HG03025 (cell line): ENCODE data around the gene PRR35.

Experiments
- ATAC-seq: cut with Tn5 transposase; IDR thresholded peaks from one replicate; pipeline ENCODE4 v1.9.1; 2021; ENCODE audit warnings: mild to moderate bottlenecking, moderate library complexity; ENCODE audit not compliant: unreplicated experiment, low FRiP score

PRR35 gene

GRCh38 chr16:560204-560700 is at the start of gene PRR35:
PRR35 (plus strand) TSS chr16:560394; CDS start chr16:563295, 2,901 bp downstream.
- ATAC-seq, result no peak

- ATAC-seq, result no peak
Measured at GRCh38 chr16:512802-513201, 47.4 kb upstream of the PRR35 start.

GRCh38 chr16:513950-514349 is 46.2 kb upstream of the PRR35 start:
- no peak for ATAC-seq

- no peak for ATAC-seq
Measured at GRCh38 chr16:515175-515938, 44.8 kb upstream of the PRR35 start.

GRCh38 chr16:515939-516226 is 44.3 kb upstream of the PRR35 start:
- no peak for ATAC-seq

- no peak for ATAC-seq
Measured at GRCh38 chr16:516301-516700, 43.9 kb upstream of the PRR35 start.

- ATAC-seq, result no peak
Measured at GRCh38 chr16:518858-519257, 41.3 kb upstream of the PRR35 start.

- ATAC-seq, result no peak
Measured at GRCh38 chr16:519425-519824, 40.8 kb upstream of the PRR35 start.

GRCh38 chr16:519841-520687 is 40.1 kb upstream of the PRR35 start:
- no peak for ATAC-seq

- no peak for ATAC-seq
Measured at GRCh38 chr16:520847-521246, 39.3 kb upstream of the PRR35 start.

- ATAC-seq, result no peak
Measured at GRCh38 chr16:521381-522210, 38.6 kb upstream of the PRR35 start.

GRCh38 chr16:522320-523096 is 37.7 kb upstream of the PRR35 start:
- ATAC-seq, result no peak

- no peak for ATAC-seq
Measured at GRCh38 chr16:523097-523741, 37.0 kb upstream of the PRR35 start.

GRCh38 chr16:524274-525040 is 35.7 kb upstream of the PRR35 start:
- ATAC-seq, result no peak

GRCh38 chr16:525123-525519 is 35.1 kb upstream of the PRR35 start:
- no peak for ATAC-seq

GRCh38 chr16:525520-526180 is 34.5 kb upstream of the PRR35 start:
- no peak for ATAC-seq

GRCh38 chr16:526181-527014 is 33.8 kb upstream of the PRR35 start:
- ATAC-seq, result no peak
